C4-2B (cell line): ENCODE results near the gene PRDM15.

Experiments
- ZFX ChIP-seq: fragments of 450-650 bp; IDR thresholded peaks from 2 replicates; pipeline ENCODE4 v1.6.1; 2017
- TF ChIP-seq, protein P1 (sequence below): fragments of 450-650 bp; conservative IDR thresholded peaks from 2 replicates; pipeline ENCODE4 v1.5.1; 2017; ENCODE audit warnings: mild to moderate bottlenecking

- TF ChIP-seq, protein P1, sequence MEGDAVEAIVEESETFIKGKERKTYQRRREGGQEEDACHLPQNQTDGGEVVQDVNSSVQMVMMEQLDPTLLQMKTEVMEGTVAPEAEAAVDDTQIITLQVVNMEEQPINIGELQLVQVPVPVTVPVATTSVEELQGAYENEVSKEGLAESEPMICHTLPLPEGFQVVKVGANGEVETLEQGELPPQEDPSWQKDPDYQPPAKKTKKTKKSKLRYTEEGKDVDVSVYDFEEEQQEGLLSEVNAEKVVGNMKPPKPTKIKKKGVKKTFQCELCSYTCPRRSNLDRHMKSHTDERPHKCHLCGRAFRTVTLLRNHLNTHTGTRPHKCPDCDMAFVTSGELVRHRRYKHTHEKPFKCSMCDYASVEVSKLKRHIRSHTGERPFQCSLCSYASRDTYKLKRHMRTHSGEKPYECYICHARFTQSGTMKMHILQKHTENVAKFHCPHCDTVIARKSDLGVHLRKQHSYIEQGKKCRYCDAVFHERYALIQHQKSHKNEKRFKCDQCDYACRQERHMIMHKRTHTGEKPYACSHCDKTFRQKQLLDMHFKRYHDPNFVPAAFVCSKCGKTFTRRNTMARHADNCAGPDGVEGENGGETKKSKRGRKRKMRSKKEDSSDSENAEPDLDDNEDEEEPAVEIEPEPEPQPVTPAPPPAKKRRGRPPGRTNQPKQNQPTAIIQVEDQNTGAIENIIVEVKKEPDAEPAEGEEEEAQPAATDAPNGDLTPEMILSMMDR, result no peak
- no peak for TF ChIP-seq ZFX
These were observed 75.8 kb downstream of the PRDM15 start for GRCh38 chr21:41803316-41803715.
